Raji (cell line): Measurements from ENCODE around the gene TCEANC.

ENCODE experiments used
- POLR2A ChIP-seq: IDR thresholded peaks from 2 replicates; pipeline ENCODE4 v1.6.1; 2011; ENCODE audit warnings: low read depth, low read length, control low read depth; ENCODE audit not compliant: insufficient read depth

Gene TCEANC, protein sequence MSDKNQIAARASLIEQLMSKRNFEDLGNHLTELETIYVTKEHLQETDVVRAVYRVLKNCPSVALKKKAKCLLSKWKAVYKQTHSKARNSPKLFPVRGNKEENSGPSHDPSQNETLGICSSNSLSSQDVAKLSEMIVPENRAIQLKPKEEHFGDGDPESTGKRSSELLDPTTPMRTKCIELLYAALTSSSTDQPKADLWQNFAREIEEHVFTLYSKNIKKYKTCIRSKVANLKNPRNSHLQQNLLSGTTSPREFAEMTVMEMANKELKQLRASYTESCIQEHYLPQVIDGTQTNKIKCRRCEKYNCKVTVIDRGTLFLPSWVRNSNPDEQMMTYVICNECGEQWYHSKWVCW

GRCh38 chrX:13652850-13653693 lies at the start of gene TCEANC:
TCEANC (plus strand) TSS chrX:13653141; CDS start chrX:13662509, 9,368 bp downstream.
- TF ChIP-seq POLR2A = peak; percentile 83

DNA sequence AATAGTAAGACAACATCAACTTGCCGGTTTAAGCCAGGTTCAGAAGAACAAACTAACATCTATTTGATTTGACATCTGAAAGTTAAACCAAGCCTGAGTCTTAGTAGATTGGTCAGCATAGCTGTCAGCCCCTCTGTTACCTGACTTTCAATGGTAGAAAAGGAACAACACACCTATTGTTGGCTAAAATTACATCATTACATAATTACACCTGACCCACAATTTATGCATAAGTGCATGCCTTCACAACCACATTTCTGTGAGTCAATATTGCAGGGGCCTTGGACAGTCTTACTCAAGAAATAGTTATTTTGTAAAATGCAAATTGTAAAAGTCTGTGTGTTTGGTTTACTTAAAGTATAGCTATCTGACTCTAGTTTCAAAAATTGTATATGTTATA lies 47.3 kb upstream of the TCEANC start:
- TF ChIP-seq POLR2A = no peak

DNA sequence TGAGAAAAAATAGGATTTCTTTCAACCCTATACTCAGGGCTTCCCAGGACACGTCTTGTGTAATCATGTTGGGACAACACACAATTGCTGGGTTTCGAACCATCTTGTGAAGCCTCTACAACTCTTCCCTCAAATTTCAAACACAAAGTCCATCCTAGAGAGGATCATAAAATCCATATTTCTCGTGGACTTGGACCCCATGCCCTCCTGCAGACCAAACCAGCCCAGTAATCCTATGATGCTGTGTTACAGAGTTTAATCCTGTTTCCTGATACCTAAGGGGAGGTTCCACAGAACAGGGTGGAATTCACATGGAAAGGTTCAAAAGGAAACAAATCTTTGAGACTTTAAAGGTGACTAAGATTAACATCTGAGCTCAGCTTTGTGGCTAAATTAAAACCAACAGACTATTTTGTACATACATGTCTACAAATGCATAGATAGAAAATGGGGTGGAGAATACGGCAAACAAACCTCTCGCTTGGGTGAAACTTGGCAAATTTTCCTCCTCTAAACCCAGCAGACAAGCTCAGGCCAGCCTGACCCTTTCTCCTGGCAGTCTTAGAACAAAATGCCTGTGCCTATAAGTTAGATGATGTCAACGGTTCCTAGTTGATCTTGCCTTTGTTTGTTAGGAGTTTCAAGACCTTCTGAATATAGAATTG lies 45.5 kb upstream of the TCEANC start:
- no peak for TF ChIP-seq POLR2A

- no peak for TF ChIP-seq POLR2A
These were observed 45.0 kb upstream of the TCEANC start for GRCh38 chrX:13607996-13608365.

DNA sequence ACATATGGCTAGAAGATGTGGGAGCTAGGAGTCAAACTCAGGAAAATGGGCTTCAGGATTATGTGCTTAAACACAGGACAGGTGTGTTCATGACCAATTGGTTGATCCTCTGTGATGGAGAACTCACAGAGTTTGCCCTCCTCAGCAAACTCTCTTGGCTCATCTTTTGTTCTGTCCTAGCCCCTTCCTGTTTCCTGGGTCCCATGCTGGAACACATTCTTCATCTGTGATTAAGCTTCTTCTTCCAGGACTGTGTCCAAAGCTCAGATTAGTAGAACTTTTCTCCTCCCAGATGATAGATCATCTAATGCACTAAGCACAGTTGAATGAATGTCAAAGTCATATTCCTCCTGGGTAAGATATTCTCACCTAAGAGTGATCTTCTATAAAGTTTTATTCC lies 38.8 kb upstream of the TCEANC start:
- TF ChIP-seq POLR2A = no peak

GRCh38 chrX:13620207-13620606 lies 32.7 kb upstream of the TCEANC start:
- TF ChIP-seq POLR2A = no peak

GRCh38 chrX:13622401-13622964 lies 30.5 kb upstream of the TCEANC start:
- no peak for TF ChIP-seq POLR2A

DNA sequence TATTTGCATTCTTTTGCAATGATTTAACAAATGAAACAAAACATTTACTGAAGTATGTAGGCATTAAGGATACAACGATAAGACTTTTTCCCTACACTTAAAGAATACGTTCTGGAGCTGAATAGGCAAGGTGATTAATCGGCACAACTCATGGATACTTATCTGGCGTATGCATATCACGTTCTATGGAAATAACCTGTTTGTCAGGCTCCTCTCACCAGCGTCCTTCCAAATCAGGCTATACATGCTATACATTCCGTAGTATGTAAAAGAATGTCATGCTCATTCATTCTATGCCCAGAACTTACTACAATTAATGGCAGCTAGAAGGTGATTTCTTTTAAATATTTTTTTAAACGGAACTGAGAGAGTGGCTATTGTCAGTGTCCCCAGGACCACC lies 25.6 kb upstream of the TCEANC start:
- no peak for TF ChIP-seq POLR2A

- no peak for TF ChIP-seq POLR2A
These were observed 14.9 kb upstream of the TCEANC start for GRCh38 chrX:13638021-13638420.

DNA sequence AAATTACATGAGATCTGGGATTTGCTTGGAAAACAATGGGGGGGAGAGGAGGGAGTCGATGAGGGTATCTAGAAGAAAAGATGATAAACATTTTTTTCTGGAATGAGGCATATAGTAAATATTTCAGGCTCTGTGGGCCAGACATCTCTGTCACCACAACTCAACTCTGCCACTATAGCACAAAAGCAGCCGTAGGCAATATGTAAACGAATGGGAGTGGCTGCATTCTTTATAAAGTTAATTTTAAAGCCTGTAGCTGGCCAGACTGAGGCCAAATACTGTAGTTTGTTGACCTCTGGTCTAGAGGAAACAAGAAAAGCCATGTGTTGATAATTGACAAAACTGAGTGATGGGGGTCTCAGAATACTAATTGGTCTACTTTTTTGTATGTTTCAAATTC lies 14.1 kb upstream of the TCEANC start:
- no peak for TF ChIP-seq POLR2A

GRCh38 chrX:13645464-13646153 lies 7.3 kb upstream of the TCEANC start:
- TF ChIP-seq POLR2A = no peak

DNA sequence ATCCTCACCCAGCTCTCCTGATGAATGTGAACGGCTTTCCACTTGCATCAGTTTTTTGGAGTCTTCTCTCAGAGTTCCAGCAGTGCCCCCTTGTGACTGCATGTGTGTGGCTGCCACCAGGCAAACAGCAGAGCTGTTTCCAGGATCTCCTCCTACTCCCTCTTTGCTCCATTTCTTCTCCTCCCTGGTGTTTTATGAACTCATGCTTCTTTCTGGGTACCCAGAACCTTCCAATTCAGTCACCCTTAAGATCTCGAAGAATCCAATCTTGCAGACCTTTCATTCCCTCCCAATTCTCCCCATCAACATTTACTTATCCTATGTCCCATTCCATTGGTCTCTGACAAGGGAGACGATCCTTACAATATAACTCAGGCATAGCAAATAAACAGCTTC lies 6.8 kb upstream of the TCEANC start:
- TF ChIP-seq POLR2A = no peak

- TF ChIP-seq POLR2A = no peak
These were observed 5.2 kb upstream of the TCEANC start for GRCh38 chrX:13647709-13648212.

DNA sequence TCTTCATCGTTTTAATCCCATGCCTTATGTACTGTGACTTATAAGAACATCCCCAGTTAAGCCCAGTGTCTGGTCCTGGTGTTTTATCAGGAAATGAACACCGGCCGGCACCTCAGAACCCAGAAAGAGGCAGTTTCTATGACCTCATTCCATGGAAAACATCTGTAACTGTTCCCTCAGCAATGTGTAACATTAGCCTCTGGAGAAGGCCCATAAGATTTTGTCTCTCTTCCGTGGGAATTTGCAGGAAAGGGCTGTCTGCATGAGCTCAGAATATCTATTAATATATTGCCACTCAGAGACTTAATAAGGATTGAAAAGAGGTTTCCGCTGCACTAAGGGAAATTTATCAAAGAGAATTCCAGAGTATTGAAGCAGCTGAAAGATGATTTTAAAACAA lies 3.1 kb upstream of the TCEANC start:
- TF ChIP-seq POLR2A = no peak

- TF ChIP-seq POLR2A = no peak
These were observed 2.6 kb upstream of the TCEANC start for GRCh38 chrX:13650318-13650717.
